HG03439 (cell line): ENCODE results near the gene ZNRD2.

ENCODE experiments used
- ATAC-seq: cut with Tn5 transposase; IDR thresholded peaks from one replicate; pipeline ENCODE4 v1.9.1; 2021; ENCODE audit warnings: mild to moderate bottlenecking, moderate library complexity; ENCODE audit not compliant: unreplicated experiment

ZNRD2 gene

GRCh38 chr11:65606876-65607613 lies 36.8 kb downstream of the ZNRD2 start:
- no peak for ATAC-seq

- ATAC-seq: no peak
These were observed 37.5 kb downstream of the ZNRD2 start for GRCh38 chr11:65607614-65608426.

- no peak for ATAC-seq
These were observed 39.0 kb downstream of the ZNRD2 start for GRCh38 chr11:65609229-65609628.

GRCh38 chr11:65609665-65610064 lies 39.4 kb downstream of the ZNRD2 start:
- no peak for ATAC-seq

GRCh38 chr11:65610404-65610803 lies 40.1 kb downstream of the ZNRD2 start:
- no peak for ATAC-seq

GRCh38 chr11:65611028-65611757 lies 40.9 kb downstream of the ZNRD2 start:
- ATAC-seq: no peak

GRCh38 chr11:65611758-65612603 lies 41.7 kb downstream of the ZNRD2 start:
- ATAC-seq: no peak

- ATAC-seq: no peak
These were observed 42.4 kb downstream of the ZNRD2 start for GRCh38 chr11:65612691-65613090.

- no peak for ATAC-seq
These were observed 43.0 kb downstream of the ZNRD2 start for GRCh38 chr11:65613091-65613928.

- peak; percentile 74 for ATAC-seq
These were observed 45.1 kb downstream of the ZNRD2 start, which contains the start of gene PCNX3 for GRCh38 chr11:65615229-65615949. PCNX3 (plus strand) TSS chr11:65615776; CDS start chr11:65616312, 536 bp downstream.

- ATAC-seq: no peak
These were observed 45.8 kb downstream of the ZNRD2 start for GRCh38 chr11:65615950-65616574.

- ATAC-seq: no peak
These were observed 46.3 kb downstream of the ZNRD2 start for GRCh38 chr11:65616575-65617001.

GRCh38 chr11:65617136-65617850 lies 47.0 kb downstream of the ZNRD2 start:
- ATAC-seq: no peak

- no peak for ATAC-seq
These were observed 47.9 kb downstream of the ZNRD2 start for GRCh38 chr11:65617990-65618751.

GRCh38 chr11:65618763-65619162 lies 48.5 kb downstream of the ZNRD2 start:
- ATAC-seq: no peak

- no peak for ATAC-seq
These were observed 49.1 kb downstream of the ZNRD2 start for GRCh38 chr11:65619281-65619928.

GRCh38 chr11:65620666-65621065 lies 50.4 kb downstream of the ZNRD2 start:
- ATAC-seq: no peak
